GM19025 (cell line): ENCODE data around the gene CDK7.
"Not testable (repeated sequence)": the region's sequence is repeated elsewhere in the genome, so short reads cannot be mapped to it uniquely, and the experiment has no call there.

Source experiments
- ATAC-seq: cut with Tn5 transposase; IDR thresholded peaks from one replicate; pipeline ENCODE4 v1.9.1; 2021; ENCODE audit warnings: mild to moderate bottlenecking, low read depth, moderate library complexity; ENCODE audit not compliant: unreplicated experiment

Gene CDK7

DNA sequence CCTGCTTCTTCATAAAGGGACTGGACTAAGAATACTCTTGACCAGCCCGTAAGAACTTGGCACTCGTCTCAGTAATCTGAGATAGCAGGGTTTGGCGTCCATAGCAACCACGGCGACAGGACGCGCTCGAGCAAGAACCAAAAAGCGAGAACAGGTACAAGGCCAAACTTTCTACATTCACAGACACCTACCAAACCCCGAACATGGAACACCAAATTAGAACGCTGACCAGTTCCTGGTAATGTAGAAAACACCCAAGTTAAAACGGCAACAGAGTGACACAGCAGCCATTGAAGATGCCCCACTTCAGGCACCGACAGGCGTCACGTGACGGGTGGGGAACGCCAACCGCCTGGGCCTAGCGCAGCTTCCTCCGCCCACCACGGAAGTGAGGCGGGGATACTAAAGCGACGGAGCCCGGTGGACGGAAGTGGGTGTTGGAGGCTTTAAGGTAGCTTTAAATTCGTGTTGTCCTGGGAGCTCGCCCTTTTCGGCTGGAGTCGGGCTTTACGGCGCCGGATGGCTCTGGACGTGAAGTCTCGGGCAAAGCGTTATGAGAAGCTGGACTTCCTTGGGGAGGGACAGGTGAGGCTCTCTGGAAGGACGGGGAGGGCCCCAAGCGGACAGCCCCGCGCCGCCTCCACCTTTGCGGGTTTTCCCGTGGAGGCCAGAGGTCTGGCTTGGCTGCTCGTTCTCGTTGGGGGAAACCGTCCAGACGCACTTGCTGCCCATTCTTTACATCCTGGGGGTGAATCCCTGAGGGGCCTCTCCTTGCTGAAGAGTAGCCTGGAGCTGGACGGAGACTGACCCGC is at the start of gene CDK7:
Gene CDK7, plus strand, starts transcription at position 430 of the 812 bp plus-strand sequence. Its CDS starts 90 bp downstream, at position 520.
- ATAC-seq: peak; percentile 99

DNA sequence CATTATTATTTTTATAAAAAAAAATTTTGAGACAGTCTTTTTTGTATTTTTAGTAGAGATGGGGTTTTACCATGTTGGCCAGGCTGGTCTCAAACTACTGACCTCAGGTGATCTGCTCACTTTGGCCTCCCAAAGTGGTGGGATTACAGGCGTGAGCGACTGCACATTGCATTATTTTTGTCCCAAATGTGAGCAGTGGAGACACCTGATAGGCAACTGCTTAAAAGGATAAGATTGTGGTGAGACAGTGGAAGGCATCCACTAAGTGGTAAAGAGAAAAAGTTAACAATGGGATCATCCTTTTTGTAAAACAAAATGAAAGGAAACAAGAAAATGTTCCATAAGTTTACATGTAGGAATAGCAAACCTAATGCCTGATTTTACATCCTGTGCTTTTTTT is 47.3 kb upstream of the CDK7 start:
- no peak for ATAC-seq

DNA sequence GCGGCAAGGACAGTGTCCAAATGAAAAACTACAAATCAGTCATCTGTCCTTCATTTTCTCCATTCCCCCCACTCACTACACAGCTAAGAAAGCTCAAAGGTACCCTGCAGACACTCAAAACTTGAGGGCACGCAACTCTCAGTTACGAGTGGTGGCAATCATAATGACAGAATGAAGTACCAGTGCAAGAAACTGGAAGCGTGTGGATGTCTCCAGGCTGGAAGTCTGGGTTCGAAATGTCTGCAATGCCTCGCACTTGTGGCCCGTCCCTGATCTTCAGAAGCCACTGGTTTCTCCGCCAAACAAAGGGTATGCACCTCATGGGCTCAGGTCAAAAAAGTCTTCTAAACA is 45.9 kb upstream of the CDK7 start:
- no peak for ATAC-seq

DNA sequence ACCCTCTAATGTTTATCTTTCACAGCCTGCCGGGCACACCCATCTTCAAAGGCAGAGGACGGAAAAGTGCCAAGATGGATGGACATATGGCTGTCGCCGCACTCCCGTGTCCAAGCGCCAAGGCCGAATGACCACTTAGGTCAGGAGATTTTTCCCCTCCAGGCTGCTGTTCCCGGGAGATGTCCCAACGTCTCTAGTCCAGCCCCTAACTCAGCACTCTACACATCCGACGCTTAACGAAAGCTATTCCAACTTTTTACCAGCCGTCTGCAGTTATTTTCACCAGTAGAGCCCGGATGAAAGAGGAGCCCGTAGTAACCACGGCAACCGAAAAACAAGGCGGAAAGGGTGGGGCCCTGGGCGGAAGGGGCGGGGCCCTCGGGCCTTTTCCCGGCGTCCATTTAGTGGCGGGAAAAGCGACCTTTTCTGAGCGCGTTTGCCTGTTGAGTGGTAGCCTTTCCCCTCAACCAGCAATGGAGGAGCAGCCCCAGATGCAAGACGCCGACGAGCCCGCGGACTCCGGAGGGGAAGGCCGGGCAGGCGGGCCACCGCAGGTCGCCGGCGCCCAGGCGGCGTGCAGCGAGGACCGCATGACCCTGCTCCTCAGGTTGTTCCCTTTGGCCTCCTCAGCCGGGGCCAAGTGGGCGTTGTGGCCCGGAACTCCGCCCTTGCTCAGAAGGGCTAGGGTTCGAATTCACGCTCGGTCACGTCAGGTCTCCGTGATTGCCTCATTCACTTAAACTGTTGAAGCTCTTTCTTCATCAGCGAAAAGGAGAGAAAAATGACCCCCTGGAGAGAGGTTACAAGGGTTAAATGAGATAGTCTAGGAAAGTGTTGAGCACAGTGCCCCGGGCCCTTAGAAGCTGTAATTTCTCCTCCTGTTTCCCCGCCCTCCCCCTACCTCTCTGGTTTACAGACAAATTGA is 45.3 kb upstream of the CDK7 start, which contains the start of gene CENPH:
Gene CENPH, plus strand, starts transcription at position 422 of the 925 bp plus-strand sequence. Its CDS starts 52 bp downstream, at position 474.
- peak; percentile 97 for ATAC-seq

DNA sequence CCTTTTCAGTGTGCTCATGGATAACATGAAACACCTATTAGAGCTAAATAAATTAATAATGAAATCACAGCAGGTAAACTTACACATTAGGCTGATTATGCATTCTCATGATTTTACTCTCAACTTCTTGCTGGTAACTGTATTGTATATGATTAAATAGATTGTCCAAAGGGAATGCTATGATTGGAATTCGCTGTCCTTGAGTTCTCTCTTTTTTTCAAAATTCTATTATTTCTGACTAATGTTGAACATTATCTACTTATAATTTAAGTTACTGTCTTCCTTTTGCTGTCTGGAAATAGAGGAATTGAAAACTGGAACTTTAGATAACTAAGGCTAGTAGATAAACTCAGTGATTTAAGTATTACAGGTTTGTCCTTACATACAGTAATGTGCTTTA is 32.2 kb upstream of the CDK7 start:
- ATAC-seq: no peak

DNA sequence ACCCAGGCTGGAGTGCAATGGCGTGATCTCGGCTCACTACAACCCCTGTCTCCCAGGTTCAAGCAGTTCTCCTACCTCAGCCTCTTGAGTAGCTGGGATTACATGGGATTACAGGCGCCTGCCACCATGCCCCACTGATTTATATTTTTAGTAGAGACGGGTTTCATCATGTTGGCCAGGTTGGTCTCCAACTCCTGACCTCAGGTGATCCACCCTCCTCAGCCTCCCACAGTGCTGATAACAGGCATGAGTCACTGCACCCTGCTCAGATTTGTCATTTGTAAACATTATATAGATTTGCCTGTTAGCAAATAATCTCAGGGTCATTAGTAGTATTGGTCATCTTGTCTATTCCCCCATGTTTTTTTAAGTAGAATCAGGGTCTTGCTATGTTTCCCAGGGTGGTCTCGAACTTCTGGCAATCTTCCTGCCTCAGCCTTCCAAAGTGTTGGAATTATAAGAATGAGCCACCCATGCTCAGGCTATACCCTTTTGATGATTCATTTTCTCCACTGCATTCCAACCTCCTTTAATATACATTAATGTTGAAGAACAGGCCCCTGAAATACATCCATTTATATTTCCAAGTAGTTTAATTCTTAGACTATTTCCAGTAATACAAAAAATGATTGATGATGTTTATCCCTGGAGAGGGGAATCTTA is 28.0 kb upstream of the CDK7 start:
- no peak for ATAC-seq

DNA sequence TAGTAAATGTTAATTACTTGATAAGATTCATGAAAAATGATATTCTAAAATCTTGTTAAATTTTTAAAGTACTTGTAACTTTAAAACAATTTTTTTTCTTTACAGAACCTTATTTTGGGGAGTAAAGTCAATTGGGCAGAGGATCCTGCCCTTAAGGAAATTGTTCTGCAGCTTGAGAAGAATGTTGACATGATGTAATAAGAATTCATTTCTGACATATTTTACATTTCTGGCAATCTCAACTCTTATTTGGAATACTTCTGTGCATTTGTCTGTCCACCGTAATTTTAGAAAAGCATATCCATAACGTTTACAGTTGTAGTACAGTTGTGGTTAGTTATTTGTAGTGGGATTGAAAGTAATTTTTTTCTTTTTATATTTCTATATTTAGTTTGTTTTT is 25.1 kb upstream of the CDK7 start:
- no peak for ATAC-seq

DNA sequence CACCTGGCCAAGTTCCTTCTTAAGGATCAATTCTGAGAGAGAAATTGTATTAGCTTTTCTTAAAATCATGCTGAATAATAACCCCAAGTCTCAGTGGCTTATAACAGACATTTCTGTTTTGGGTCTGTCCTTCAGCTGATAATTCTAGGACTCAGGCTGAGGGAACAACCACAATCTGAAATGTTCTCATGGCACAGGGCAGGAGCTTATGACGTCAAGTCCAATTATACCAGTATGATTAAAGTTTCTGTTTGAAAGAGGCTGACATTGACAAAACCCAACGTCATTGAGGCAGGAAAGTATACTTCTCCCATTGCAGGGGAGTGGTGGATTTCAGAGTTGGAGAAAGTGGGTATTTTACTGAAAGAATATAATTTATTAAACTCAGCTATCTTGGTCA is 23.5 kb upstream of the CDK7 start:
- ATAC-seq: no peak

DNA sequence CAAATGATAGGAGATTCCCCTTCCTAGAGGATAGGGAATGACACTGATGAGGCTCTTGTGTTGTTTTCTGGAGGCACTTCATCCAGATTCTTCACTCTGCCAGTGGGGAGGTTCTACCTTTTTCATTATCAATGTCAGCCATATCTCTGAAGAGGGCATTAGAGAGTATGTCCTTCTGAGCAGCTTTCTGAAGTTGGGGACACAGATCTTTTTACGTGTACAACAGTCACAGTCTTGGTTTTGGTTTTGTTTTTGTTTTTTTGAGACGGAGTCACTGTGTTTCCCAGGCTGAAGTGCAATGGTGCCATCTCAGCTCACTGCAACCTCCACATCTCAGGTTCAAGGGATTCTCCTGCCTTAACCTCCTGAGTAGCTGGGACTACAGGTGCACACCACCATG is 22.7 kb upstream of the CDK7 start:
- peak; percentile 48 for ATAC-seq

DNA sequence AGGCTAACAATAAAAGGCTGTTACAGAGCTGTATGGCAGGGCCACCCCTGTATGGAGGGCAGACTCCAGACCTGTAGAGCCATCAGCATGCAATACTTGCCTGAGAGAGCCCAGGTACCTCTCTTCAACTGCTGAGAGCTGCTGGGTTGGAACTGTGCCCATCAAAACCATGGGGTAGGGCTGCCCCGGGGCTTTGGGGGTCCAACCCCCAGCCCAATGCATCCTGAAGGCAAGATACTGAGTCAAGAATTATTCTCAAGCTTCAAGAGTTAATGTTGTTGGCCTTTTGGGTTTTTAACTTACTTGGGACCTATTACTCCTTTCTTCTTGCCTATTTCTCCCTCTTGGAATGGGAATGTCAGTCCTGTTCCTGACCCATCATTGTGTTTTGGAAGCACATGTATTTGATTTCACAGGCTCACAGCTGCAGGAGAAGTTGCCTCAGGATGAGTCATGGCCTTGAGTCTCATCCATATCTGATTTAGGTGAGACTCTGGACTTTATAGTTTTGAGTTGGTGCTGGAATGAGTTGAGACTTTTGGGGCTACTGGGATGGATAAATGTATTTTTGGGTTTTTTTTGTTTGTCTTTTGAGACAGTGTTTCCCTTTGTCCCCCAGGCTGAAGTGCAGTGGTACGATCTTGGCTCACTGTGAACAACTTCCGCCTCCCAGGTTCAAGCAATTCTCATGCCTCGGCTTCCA is 21.0 kb upstream of the CDK7 start:
- no peak for ATAC-seq

DNA sequence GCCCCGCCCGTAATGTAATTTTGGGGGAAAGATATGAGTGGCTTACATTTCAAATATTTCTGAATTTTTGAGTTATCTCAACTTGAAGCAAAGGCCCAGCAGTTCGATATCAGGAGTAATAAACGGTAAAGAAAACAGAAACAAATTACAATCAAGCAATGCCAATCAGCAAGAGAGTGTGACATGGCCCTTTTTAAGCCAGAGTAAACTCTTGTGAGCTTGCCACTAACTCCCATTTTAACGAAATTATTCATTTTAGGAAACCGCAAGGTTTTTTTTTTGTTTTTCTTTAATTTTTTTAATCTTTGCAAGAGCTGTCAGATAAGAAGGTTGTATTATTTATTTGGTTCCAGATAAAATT is 17.6 kb upstream of the CDK7 start:
- ATAC-seq: no peak

DNA sequence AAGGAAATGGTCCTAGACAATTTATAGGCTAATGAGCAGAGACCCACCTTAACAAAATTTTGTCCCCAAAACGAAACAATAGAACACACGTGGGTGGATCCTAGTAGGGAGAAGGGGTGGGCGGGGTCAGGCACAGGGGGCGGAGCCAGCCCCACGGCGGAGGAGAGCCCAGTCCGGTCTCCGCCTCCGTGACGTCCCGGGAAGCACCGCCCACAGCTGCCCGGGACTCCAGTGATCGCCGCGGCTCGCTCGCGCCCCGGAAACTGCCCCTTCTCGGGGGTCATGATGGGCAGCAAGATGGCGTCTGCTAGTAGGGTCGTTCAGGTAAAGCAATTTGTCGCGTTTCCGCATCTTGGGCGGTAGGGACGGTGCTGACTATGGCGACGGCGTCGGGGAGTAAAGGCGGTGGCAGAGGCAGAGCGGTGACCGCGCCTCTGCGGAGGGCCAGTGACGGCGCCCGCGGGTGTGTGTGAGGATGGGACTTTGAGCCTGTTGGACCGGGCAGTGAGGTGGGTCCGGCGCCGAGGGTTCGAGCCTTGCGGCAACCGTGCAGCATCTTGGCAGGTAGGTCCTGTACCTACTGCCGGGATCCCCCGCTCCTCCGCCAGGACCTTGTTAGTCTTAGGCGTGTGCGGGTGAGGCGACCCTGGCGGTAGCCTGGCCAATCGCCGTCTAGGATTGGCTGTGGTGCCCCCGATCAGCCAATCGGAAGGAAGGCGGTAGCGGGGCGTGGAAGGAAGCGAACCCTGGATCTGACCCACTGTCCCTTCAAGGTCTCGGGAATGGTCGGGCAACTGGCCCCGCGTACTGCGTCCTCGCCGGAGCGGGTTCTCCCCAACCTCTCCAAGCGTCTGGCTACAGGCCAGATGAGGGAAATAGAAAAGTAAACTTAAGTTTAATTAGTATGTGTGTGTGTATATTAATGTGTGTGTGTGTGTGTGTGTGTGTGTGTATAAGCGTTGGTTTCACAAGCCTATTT is 16.8 kb upstream of the CDK7 start:
- peak; percentile 89 for ATAC-seq

DNA sequence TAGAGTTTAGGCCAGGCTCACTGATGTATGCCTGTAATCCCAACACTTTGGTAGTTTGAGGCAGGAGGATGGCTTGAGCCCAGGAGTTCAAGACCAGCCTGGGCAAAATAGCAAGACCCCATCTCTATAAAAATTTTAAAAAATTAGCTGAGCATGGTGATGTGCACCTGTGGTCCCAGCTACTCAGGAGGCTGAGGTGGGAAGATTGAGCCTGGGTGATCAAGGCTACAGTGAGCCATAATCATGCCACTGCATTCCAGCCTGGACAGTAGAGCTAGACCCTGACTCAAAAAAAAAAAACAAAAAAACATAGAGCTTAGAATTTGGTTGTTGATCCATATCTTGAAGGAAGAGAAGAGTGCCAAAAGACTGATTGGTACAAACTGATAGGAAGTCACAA is 14.7 kb upstream of the CDK7 start:
- ATAC-seq: no peak

DNA sequence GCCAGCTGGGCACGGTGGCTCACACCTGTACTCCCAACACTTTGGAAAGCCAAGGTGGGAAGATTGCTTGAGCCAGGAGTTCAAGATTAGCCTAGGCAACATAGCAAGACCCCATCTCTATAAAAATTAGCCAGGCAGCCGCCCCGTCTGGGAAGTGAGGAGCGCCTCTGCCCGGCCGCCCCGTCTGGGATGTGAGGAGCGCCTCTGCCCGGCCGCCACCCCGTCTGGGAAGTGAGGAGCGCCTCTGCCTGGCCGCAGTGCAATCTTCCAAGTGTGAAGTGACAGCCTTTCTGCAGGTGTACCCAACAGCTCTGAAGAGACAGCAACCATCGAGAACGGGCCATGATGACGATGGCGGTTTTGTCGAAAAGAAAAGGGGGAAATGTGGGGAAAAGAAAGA is 14.3 kb upstream of the CDK7 start:
- ATAC-seq: not testable (repeated sequence)

DNA sequence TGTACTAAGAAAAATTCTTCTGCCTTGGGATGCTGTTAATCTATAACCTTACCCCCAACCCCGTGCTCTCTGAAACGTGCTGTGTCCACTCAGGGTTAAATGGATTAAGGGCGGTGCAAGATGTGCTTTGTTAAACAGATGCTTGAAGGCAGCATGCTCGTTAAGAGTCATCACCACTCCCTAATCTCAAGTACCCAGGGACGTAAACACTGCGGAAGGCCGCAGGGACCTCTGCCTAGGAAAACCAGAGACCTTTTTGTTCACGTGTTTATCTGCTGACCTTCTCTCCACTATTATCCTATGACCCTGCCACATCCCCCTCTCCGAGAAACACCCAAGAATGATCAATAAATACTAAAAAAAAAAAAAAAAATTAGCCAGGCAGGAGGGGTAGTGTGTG is 13.9 kb upstream of the CDK7 start:
- not testable (repeated sequence) for ATAC-seq

DNA sequence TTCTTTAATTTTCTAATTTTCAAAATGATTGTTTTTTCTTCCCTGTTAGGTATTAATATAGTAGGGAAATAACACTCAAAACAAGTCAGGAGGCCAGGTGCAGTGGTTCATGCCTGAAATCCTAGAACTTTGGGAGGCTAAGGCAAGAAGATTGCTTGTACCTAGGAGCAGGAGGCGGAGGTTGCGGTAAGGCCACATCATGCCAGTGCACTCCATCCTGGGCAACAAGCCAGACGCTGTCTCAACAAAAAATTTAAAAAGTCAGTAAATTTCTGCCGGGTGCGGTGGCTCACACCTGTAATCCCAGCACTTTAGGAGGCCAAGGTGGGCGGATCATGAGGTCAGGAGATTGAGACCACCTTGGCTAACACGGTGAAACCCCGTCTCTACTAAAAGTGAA is 10.2 kb upstream of the CDK7 start:
- no peak for ATAC-seq

DNA sequence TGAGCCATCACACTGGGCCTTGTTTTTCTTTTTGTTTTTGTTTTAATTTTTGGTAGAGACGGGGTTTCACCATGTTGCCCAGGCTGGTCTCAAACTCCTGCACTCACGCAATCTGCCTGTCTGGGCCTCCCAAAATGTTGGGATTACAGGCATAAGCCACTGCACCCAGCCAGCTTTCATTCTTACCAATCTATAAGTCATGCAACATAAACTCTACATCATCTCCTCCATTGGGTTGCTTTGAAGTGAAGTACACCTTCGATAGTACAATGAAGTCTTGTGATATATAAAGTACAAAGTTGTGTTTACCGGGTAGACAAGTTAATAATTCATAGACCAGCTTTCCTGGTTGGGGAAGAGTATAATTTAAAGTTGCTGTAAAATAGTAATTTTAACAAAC is 8.8 kb upstream of the CDK7 start:
- ATAC-seq: no peak

DNA sequence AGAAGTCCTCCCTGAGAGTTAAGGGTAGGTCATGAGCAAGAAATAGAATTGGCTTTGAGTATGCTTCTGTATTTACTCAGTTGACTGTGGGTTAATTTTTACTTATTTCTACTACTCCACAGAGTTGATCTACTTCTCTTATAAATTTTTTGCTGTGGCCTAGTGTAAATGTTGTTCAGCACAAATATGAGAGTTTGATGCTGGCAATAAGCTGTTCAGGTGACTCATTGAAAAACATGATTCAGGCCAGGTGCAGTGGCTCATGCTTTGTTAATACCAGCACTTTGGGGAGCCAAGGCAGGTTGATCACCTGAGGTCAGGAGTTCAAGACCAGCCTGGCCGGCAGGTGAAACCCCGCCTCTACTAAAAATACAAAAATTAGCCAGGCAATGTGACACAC is 4.5 kb upstream of the CDK7 start:
- ATAC-seq: no peak

DNA sequence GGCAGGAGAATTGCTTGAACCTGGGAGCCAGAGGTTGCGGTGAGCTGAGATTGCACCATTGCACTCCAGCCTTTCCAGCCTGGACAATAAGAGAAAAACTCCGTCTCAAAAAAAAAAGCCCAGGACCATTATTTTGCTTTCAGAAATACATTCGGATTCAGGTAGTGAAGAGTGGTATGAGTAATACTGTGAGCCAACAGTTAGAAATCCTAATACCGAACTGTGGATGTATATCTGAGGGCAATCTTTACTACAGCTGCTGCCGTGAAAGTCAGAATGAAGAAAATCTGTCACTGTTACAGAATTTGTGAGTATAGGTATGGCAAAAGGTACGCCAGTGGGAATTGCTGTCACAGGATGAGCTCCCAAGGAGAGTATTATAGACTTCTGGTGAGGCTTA is 3.4 kb upstream of the CDK7 start:
- ATAC-seq: no peak
